Ureter (tissue), 1 donor: ENCODE data around the gene TEKT5. TPM values are rescaled to one million over a fixed set of nuclear protein-coding genes. Genes with fewer than 3 reads are reported as not detected.

Experiments used
- DNase-seq: peaks from one replicate; pipeline ENCODE4 v3.0.0-alpha.2; 2020; ENCODE audit warnings: low spot score
- total RNA-seq: library from RNA; stranded (reverse); gene quantifications from one replicate; pipeline ENCODE4 v1.2.4, GENCODE V29; 2023
- donor health status: DM: yes; HTN: yes; CAD: no.

Gene TEKT5
- total RNA-seq, 1 donor from 2014 or later: 8.0 TPM

DNA sequence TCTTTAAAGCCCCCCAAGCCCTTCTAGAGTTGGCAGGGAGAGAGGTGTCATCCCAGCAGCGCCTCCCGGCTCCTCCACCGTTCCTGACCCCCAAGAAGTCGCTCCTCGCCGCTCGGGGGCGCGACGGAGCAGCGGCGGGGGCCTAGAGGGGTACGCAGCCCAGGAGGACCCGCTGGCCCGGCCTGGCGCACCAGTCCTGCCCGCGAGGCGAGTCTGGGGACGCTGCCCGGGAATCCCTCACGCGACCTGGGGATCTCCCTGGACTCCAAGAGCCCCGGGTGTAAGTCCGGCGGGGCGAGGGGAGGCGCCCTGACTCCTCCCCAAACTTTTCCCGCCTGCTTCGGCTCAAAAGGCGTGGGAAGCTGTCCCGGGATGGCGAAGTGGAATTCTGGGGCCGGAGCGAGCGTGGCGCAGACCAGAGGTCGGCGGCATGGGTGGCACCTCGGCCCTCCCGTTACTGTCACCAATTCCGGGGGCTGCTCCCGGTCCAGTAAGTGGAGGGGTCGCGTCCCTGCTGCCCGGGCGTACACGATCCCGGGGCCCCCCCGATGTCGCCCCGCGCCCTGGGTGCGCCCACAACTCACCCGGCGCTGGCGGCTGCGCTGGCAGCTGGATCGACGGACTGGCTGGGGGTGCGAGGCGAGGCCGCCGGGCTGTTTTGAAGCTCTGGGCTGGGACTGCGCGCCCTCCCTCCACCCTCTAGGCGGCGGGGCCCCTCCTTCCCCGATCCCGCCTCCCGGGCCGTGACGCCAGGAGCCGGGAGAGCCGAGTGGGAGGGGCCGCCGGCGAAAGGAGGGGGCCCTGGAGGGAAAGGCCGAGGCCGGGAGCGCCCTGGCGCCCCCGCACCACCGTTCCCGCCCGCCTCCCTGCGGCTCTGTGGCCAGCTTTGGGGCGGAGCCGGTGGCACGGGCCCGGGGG, 114.5 kb downstream of the TEKT5 start, which contains the start of gene EMP2:
EMP2 (minus strand) TSS at position 634 of the 918 bp plus-strand sequence. CDS start 32,981 bp downstream, outside the sequence.
- peak; percentile 79 for DNase-seq

DNA sequence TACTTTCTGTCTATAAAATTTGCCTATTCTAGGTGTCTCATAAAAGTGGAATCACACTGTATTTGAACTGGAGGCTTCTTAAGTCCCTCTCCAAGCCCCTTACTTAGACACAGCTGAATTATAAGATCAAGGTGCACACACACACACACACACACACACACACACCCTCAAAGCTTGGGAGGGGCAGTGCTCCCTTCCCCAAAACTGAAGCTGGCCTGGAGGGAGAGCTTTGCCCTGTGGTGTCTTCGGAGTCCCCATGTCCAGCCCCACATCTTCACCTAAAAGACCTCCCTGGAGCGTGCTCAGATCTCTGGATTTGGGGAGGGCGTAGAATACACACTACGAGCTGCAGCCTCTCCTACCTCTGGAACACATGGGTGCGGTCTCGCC, 115.2 kb downstream of the TEKT5 start:
- DNase-seq: no peak

DNA sequence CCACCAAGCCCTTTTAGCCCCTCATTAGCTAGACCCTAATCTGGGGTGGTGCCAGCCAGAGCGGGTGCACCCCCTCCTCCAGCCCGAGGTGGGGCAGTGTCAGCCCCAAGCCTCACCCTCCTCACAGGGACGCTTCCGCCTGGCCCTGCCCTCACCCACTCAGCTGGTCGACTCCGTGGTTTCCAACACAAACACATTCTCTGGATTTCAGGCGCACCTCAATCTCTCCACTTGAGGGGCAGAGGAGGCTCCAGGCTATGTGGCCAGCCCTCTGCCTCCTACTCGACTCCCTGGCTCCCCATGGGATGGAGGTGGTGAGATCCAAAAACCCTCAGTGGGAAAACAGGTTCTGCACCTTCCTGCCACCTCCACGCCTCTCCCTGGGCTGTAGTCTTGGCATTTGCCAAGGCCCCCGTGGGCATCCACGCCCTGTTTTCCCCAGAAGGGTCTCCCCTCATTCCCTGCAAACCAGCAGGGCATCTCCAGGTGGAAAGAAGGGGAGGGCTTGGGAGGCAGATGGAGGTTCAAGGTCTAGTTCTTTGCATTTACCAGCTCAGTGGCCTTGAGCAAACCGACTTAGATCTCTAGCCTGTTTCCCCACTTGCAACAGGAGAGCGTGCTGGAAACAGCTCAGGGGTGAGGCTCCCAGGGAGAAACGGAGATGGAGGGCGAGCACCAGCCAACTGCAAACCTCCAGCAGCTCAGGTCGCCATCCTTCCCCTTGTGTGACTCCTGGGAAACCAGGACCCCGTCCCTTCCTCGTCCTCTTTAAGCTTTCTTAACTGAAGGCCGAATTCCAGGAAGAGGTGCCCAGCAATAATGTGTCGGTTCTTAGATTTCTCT, 116.0 kb downstream of the TEKT5 start:
- peak; percentile 59 for DNase-seq

Other genes starting within 250 kb of the TEKT5 start
- 174 TPM for gene EMP2, start 114.3 kb downstream of the TEKT5 start, total RNA-seq
- 48.5 TPM for gene NUBP1, start 48.9 kb upstream of the TEKT5 start, total RNA-seq
- gene TVP23A, start 123.9 kb upstream of the TEKT5 start, total RNA-seq: 3.3 TPM
- 32.0 TPM for gene CIITA, start 182.3 kb upstream of the TEKT5 start, total RNA-seq
- 33.9 TPM for gene DEXI, start 247.5 kb upstream of the TEKT5 start, total RNA-seq
- 38.8 TPM for gene CLEC16A, start 249.6 kb upstream of the TEKT5 start, total RNA-seq